ENCODE results near the gene IGF1R.
A peak's percentile ranks its signal among the peaks of the same experiment; 100 is the strongest.

IGF1R gene

GRCh38 chr15:98803228-98804056 is 155.1 kb downstream of the IGF1R start:
- DNase-seq, result no peak

GRCh38 chr15:98804057-98804380 is 155.7 kb downstream of the IGF1R start:
- no peak for DNase-seq

- no peak for DNase-seq
These were observed 157.3 kb downstream of the IGF1R start for GRCh38 chr15:98805434-98806274.

- DNase-seq, result no peak
These were observed 158.0 kb downstream of the IGF1R start for GRCh38 chr15:98806275-98806895.

- DNase-seq, result no peak
These were observed 158.9 kb downstream of the IGF1R start for GRCh38 chr15:98807262-98807661.

GRCh38 chr15:98809273-98809672 is 160.9 kb downstream of the IGF1R start:
- no peak for DNase-seq

- DNase-seq, result no peak
These were observed 164.5 kb downstream of the IGF1R start for GRCh38 chr15:98812716-98813446.

GRCh38 chr15:98813951-98814350 is 165.6 kb downstream of the IGF1R start:
- no peak for DNase-seq

DNA sequence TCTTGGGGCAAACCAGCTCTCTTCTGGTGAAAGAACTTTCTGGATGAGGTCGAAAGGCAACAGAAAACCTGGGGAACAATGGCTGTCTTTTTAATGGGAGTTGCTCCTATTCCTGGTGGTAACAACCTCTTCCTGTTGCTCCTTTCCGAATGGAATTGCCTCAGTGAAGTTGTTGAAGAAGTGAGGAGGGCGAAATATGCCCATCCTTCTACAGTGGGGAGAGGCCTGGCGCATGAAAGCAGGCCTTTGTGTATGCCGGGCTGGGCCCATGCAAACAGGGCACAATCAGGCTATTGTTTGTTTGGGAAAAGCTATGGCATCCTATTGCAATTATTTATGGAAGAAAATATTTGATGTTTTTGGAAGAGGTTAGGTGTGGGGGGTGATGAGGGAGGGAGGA is 166.9 kb downstream of the IGF1R start:
- DNase-seq, result no peak

- DNase-seq, result no peak
These were observed 169.4 kb downstream of the IGF1R start for GRCh38 chr15:98817745-98818144.

GRCh38 chr15:98823012-98823458 is 174.7 kb downstream of the IGF1R start:
- peak in 1 of 2 donors; percentile 13 for DNase-seq

GRCh38 chr15:98823616-98824015 is 175.3 kb downstream of the IGF1R start:
- DNase-seq, result no peak

- DNase-seq, result no peak
These were observed 176.3 kb downstream of the IGF1R start for GRCh38 chr15:98824595-98824994.

DNA sequence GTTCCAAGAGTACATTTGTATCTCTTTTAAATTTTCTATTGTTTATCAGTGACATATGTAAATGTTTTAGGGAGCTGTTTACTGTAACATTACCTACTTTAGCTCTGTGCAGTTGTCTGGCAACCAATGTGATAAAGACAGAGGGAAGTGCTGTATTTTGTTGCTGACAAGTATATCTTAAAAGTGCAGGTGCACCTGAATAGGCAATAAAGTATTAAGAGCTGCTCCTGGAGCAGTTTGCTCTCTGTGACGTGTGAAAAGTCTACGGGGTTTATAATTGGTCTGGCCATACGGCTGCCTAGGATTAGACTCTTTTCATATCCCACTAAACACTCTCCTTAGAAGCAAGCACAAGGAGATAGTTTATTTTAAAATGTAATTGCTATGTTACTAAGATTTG is 178.3 kb downstream of the IGF1R start:
- no peak for DNase-seq

DNA sequence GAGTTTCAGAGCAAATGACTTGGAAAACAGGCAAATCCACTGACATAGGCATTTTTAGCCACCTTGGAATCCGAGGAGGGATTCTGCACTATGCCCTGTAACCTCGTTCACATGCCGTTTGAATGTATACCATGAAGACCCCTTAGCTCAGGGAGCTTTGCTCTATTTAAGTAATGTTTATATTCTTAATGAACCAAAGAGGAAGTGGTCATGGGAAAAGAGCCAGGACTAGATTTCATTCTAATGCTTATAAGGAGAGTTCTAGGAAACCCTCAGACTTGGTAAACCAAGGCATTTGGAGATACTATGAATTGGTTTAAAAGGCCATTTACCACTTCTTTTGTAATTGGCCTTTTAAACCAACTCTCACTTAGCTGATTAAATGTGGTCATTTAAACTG is 178.9 kb downstream of the IGF1R start:
- no peak for DNase-seq

- DNase-seq, result no peak
These were observed 181.8 kb downstream of the IGF1R start for GRCh38 chr15:98830034-98830634.

GRCh38 chr15:98834976-98835375 is 186.6 kb downstream of the IGF1R start:
- DNase-seq, result no peak

GRCh38 chr15:98835876-98836275 is 187.5 kb downstream of the IGF1R start:
- DNase-seq, result no peak

- DNase-seq, result no peak
These were observed 190.3 kb downstream of the IGF1R start for GRCh38 chr15:98838387-98839259.

GRCh38 chr15:98840053-98840452 is 191.7 kb downstream of the IGF1R start:
- no peak for DNase-seq

- no peak for DNase-seq
These were observed 193.2 kb downstream of the IGF1R start for GRCh38 chr15:98841419-98841970.
